ENCODE data around the gene ALG14.
"Not testable (repeated sequence)": the region's sequence is repeated elsewhere in the genome, so short reads cannot be mapped to it uniquely, and the experiment has no call there.

ALG14 gene

GRCh38 chr1:94962409-94963265 lies 110.1 kb downstream of the ALG14 start:
- DNase-seq (ENCODE audit: low read depth, low spot score), result no peak
- H3K27ac ChIP-seq, result no peak overlapping the region

GRCh38 chr1:94961988-94962387 lies 110.8 kb downstream of the ALG14 start:
- no peak for DNase-seq (ENCODE audit: low read depth, low spot score)
- no peak overlapping the region for H3K27ac ChIP-seq

GRCh38 chr1:94961582-94961981 lies 111.2 kb downstream of the ALG14 start:
- no peak for DNase-seq (ENCODE audit: low read depth, low spot score)

GRCh38 chr1:94958081-94958480 lies 114.7 kb downstream of the ALG14 start:
- DNase-seq (ENCODE audit: low read depth, low spot score), result no peak
- H3K27ac ChIP-seq, result no peak overlapping the region

More at GRCh38 chr1:94961582-94961981, 111.2 kb downstream of the ALG14 start:
- H3K27ac ChIP-seq, result no peak overlapping the region

- no peak overlapping the region for H3K27ac ChIP-seq
- DNase-seq (ENCODE audit: low read depth, low spot score), result no peak
Measured at GRCh38 chr1:94955767-94956632, 116.8 kb downstream of the ALG14 start.

- H3K27ac ChIP-seq, result no peak overlapping the region
- no peak for DNase-seq (ENCODE audit: low read depth, low spot score)
Measured at GRCh38 chr1:94954263-94955220, 118.2 kb downstream of the ALG14 start.

- no peak overlapping the region for H3K27ac ChIP-seq
- no peak for DNase-seq (ENCODE audit: low read depth, low spot score)
Measured at GRCh38 chr1:94953746-94954145, 119.0 kb downstream of the ALG14 start.

- no peak overlapping the region for H3K27ac ChIP-seq
- no peak for DNase-seq (ENCODE audit: low read depth, low spot score)
Measured at GRCh38 chr1:94953107-94953506, 119.6 kb downstream of the ALG14 start.

- no peak for DNase-seq (ENCODE audit: low read depth, low spot score)
Measured at GRCh38 chr1:94952539-94952938, 120.2 kb downstream of the ALG14 start.

GRCh38 chr1:94951509-94952208 lies 121.1 kb downstream of the ALG14 start:
- no peak for DNase-seq (ENCODE audit: low read depth, low spot score)
- H3K27ac ChIP-seq, result no peak overlapping the region

More at GRCh38 chr1:94952539-94952938, 120.2 kb downstream of the ALG14 start:
- H3K27ac ChIP-seq, result no peak overlapping the region

- no peak for DNase-seq (ENCODE audit: low read depth, low spot score)
Measured at GRCh38 chr1:94951046-94951445, 121.7 kb downstream of the ALG14 start.

GRCh38 chr1:94949681-94950661 lies 122.8 kb downstream of the ALG14 start:
- no peak for DNase-seq (ENCODE audit: low read depth, low spot score)
- no peak overlapping the region for H3K27ac ChIP-seq

More at GRCh38 chr1:94951046-94951445, 121.7 kb downstream of the ALG14 start:
- no peak overlapping the region for H3K27ac ChIP-seq

GRCh38 chr1:94947437-94947836 lies 125.3 kb downstream of the ALG14 start:
- no peak for DNase-seq (ENCODE audit: low read depth, low spot score)
- no peak overlapping the region for H3K27ac ChIP-seq

GRCh38 chr1:94946886-94947285 lies 125.9 kb downstream of the ALG14 start:
- no peak for DNase-seq (ENCODE audit: low read depth, low spot score)
- H3K27ac ChIP-seq, result no peak overlapping the region

GRCh38 chr1:94942171-94943128 lies 130.3 kb downstream of the ALG14 start:
- H3K27ac ChIP-seq, result no peak overlapping the region
- no peak for DNase-seq (ENCODE audit: low read depth, low spot score)

GRCh38 chr1:94941480-94941879 lies 131.3 kb downstream of the ALG14 start:
- not testable (repeated sequence) for DNase-seq (ENCODE audit: low read depth, low spot score)

GRCh38 chr1:94940738-94941137 lies 132.0 kb downstream of the ALG14 start:
- H3K27ac ChIP-seq, result no peak overlapping the region
- no peak for DNase-seq (ENCODE audit: low read depth, low spot score)

More at GRCh38 chr1:94941480-94941879, 131.3 kb downstream of the ALG14 start:
- not testable (repeated sequence) for H3K27ac ChIP-seq
